Smooth muscle cell (in vitro differentiated cells): ENCODE results near the gene SLC4A3. TPM values are rescaled to one million over a fixed set of nuclear protein-coding genes. Genes with fewer than 3 reads are reported as not detected.

Source experiments
- DNase-seq: peaks from one replicate; lab custom pipeline; 2025; ENCODE audit not compliant: unreplicated experiment; lab: John Stamatoyannopoulos, UW
- H2AFZ ChIP-seq: fragments of 200-600 bp; sonication (generic); 2 replicates; pipeline ENCODE4 v1.6.0; 2016; ENCODE audit warnings: antibody characterized with exemption, low read depth, mild to moderate bottlenecking
- H3F3A ChIP-seq: fragments of 200-600 bp; sonication (generic); 2 replicates; pipeline ENCODE4 v1.6.0; 2017; ENCODE audit warnings: antibody characterized with exemption, low read depth
- H3K27ac ChIP-seq: fragments of 200-600 bp; sonication (generic); 2 replicates; pipeline ENCODE4 v1.5.1; 2016; ENCODE audit warnings: low read depth, mild to moderate bottlenecking
- H3K27me3 ChIP-seq: fragments of 200-600 bp; sonication (generic); 2 replicates; pipeline ENCODE4 v1.6.1; 2016; ENCODE audit warnings: low read depth, mild to moderate bottlenecking
- H3K36me3 ChIP-seq: fragments of 200-600 bp; sonication (generic); 2 replicates; pipeline ENCODE4 v1.5.1; 2016; ENCODE audit warnings: low read depth
- H3K4me1 ChIP-seq: fragments of 200-600 bp; sonication (generic); 2 replicates; pipeline ENCODE4 v1.5.1; 2016; ENCODE audit warnings: low read depth
- H3K4me2 ChIP-seq: fragments of 200-600 bp; sonication (generic); 2 replicates; pipeline ENCODE4 v1.6.0; 2016; ENCODE audit warnings: mild to moderate bottlenecking
- H3K4me3 ChIP-seq: fragments of 200-600 bp; sonication (generic); 2 replicates; pipeline ENCODE4 v1.5.1; 2016; ENCODE audit warnings: mild to moderate bottlenecking
- H3K79me2 ChIP-seq: fragments of 200-600 bp; sonication (generic); 2 replicates; pipeline ENCODE4 v1.6.0; 2016; ENCODE audit warnings: low read depth, mild to moderate bottlenecking
- H3K9ac ChIP-seq: fragments of 200-600 bp; sonication (generic); 2 replicates; pipeline ENCODE4 v1.6.0; 2016; ENCODE audit warnings: low read depth
- H3K9me3 ChIP-seq: fragments of 200-600 bp; sonication (generic); replicated peaks from 2 replicates; pipeline ENCODE4 v1.5.1; 2016; ENCODE audit warnings: low read depth
- H4K20me1 ChIP-seq: fragments of 200-600 bp; sonication (generic); 2 replicates; pipeline ENCODE4 v1.6.0; 2016; ENCODE audit warnings: low read depth
- WGBS: methylation state at CpG from one replicate; pipeline ENCODE4 v1.1.7; 2016; ENCODE audit warnings: low lambda C conversion rate; 5-methylcytosine and 5-hydroxymethylcytosine counted together
- polyA plus RNA-seq: library from polyadenylated mRNA; unstranded; fragments of >200 nt; fragmentation: Nextera tagmentation; extraction: Ambion mirVana; gene quantifications from 2 replicates; pipeline ENCODE4 v1.2.1, GENCODE V29; 2016
- total RNA-seq: library from RNA; depleted of rRNA; stranded (reverse); fragments of >200 nt; gene quantifications from 2 replicates; pipeline ENCODE4 v1.2.3, GENCODE V29; 2014
- TF ChIP-seq, protein P1 (sequence below): fragments of 200-600 bp; sonication (generic); IDR thresholded peaks from 2 replicates; pipeline ENCODE4 v1.5.1; 2017; ENCODE audit warnings: borderline replicate concordance, mild to moderate bottlenecking, antibody characterized with exemption; ENCODE audit not compliant: insufficient read depth, poor library complexity, severe bottlenecking

The SLC4A3 gene
- total and polyA plus RNA-seq, 2 experiments from 2014 or later: 4.9 to 12.1 TPM

- Histone ChIP-seq H2AFZ (no peak overlapping the region), H3K36me3 (no peaks in the 10 kb centered on the region), H3K4me1 (peaks cover 5% of the 10 kb centered on the region), H3K4me3 (no peak overlapping the region), H3K27ac (no peak overlapping the region), H4K20me1 (no peaks in the 10 kb centered on the region), H3K9me3 (no peaks in the 10 kb centered on the region), H3K9ac (no peak overlapping the region), H3K79me2 (no peaks in the 10 kb centered on the region), H3F3A (no peaks in the 10 kb centered on the region), H3K4me2 (no peak overlapping the region), H3K27me3 (no peaks in the 10 kb centered on the region)
- 92% methylated on average over 6 of the region's 6 CpGs for WGBS
- no peak for DNase-seq
- TF ChIP-seq, protein P1, sequence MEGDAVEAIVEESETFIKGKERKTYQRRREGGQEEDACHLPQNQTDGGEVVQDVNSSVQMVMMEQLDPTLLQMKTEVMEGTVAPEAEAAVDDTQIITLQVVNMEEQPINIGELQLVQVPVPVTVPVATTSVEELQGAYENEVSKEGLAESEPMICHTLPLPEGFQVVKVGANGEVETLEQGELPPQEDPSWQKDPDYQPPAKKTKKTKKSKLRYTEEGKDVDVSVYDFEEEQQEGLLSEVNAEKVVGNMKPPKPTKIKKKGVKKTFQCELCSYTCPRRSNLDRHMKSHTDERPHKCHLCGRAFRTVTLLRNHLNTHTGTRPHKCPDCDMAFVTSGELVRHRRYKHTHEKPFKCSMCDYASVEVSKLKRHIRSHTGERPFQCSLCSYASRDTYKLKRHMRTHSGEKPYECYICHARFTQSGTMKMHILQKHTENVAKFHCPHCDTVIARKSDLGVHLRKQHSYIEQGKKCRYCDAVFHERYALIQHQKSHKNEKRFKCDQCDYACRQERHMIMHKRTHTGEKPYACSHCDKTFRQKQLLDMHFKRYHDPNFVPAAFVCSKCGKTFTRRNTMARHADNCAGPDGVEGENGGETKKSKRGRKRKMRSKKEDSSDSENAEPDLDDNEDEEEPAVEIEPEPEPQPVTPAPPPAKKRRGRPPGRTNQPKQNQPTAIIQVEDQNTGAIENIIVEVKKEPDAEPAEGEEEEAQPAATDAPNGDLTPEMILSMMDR: no peak
Observed at GRCh38 chr2:219624565-219624964, 2.9 kb upstream of the SLC4A3 start.

DNA sequence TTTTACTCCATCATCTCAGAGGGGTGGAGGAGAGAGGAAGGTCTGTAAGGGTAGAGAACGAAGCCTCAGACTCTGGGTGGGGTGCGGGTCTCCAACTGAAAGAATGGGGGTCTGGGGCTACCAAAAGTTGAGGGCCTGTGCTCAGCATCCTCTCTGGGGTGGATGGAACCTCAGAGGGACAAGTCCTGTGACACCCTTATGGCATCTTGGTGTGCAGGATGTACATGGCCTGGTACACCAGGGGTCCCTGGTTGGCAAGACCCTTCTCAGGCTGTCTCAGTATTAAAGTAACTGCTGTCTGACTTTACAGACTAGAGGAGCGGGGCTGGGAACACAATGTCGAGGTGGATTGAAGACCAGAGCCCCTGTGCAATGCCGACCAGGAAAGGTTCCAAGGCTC lies 2.3 kb upstream of the SLC4A3 start:
- no peak for DNase-seq
- 97% methylated on average over 5 of the region's 5 CpGs for WGBS
- Histone ChIP-seq H3K79me2 (no peaks in the 10 kb centered on the region), H3K4me2 (no peak overlapping the region), H3K9ac (no peak overlapping the region), H2AFZ (no peak overlapping the region), H3K27ac (no peak overlapping the region), H3K4me3 (no peak overlapping the region), H4K20me1 (no peaks in the 10 kb centered on the region), H3F3A (no peaks in the 10 kb centered on the region), H3K9me3 (no peaks in the 10 kb centered on the region), H3K27me3 (no peaks in the 10 kb centered on the region), H3K36me3 (no peaks in the 10 kb centered on the region), H3K4me1 (peaks cover 5% of the 10 kb centered on the region)
- TF ChIP-seq, protein P1: no peak

DNA sequence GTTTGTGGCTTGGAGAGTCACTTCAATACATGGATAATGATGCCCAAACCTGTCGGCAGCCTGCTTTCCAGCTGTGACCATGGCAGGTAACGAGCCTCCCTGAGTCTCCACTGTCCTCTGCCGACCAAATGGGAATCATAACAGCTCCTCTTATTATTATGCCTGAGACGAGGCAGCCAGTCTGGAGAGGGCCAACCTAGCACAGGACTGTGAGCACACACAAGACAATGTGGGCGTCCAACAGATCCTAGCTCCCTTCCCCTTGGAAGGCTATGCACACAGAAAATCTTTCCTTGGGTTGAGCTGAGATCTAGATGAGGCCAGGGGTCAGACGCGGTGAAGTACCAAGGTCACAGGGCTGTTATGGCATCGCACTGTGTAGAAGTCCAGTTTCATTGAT lies 890 bp upstream of the SLC4A3 start:
- H3K4me3 ChIP-seq: no peak overlapping the region
- peaks cover 5% of the 10 kb centered on the region for H3K4me1 ChIP-seq
- 88% methylated on average over 8 of the region's 8 CpGs for WGBS
- DNase-seq: no peak
- no peaks in the 10 kb centered on the region for H3K27me3 ChIP-seq
- no peak overlapping the region for H3K9ac ChIP-seq
- no peaks in the 10 kb centered on the region for H3F3A ChIP-seq
- no peaks in the 10 kb centered on the region for H3K36me3 ChIP-seq
- TF ChIP-seq, protein P1: no peak
- no peaks in the 10 kb centered on the region for H3K9me3 ChIP-seq
- no peak overlapping the region for H2AFZ ChIP-seq
- no peaks in the 10 kb centered on the region for H3K79me2 ChIP-seq
- no peaks in the 10 kb centered on the region for H4K20me1 ChIP-seq
- H3K27ac ChIP-seq: no peak overlapping the region
- H3K4me2 ChIP-seq: peak overlapping the region; percentile 85

DNA sequence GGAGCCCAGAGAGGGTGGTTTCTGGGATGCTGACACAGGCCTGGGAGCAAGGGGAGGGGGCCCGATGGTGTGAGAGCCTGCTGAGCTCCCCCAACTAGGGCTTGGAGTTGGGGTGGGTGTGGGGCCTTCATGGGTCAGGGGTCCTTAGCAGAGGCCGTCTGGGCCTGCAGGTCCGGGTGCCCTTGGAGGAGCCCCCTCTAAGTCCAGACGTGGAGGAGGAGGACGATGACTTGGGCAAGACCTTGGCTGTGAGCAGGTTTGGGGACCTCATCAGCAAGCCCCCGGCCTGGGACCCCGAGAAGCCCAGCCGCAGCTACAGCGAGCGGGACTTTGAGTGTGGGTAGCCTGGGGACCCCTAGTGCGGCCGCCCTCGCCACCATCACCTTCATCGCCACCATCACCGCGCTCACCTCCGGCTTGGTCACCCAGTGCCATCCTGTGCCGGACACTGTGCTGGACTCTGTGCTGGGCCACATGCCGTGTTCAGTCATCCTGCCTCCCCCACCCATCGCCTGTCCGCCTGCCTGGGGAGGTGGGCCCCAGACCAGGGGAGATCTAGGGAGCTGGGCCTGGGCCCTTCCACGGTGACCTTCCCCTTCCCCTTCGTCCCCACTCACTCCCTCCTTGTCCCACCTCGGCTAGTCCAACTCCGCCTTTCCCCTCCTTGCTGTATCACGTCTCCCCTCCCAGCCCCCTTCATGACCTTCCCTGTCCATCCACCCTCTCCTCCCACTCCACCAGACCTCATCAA lies 980 bp downstream of the SLC4A3 start:
- H3K79me2 ChIP-seq: no peaks in the 10 kb centered on the region
- H2AFZ ChIP-seq: no peak overlapping the region
- no peak overlapping the region for H3K27ac ChIP-seq
- no peak for DNase-seq
- no peaks in the 10 kb centered on the region for H4K20me1 ChIP-seq
- H3K9ac ChIP-seq: peak overlapping the region; percentile 66
- peak overlapping the region; percentile 80 for H3K4me3 ChIP-seq
- H3K4me1 ChIP-seq: peaks cover 5% of the 10 kb centered on the region
- peak overlapping the region; percentile 99 for H3K4me2 ChIP-seq
- TF ChIP-seq, protein P1: no peak
- WGBS: 92% methylated on average over 26 of the region's 26 CpGs
- no peaks in the 10 kb centered on the region for H3K9me3 ChIP-seq
- no peaks in the 10 kb centered on the region for H3K36me3 ChIP-seq
- H3K27me3 ChIP-seq: no peaks in the 10 kb centered on the region
- no peaks in the 10 kb centered on the region for H3F3A ChIP-seq
